Body of pancreas (tissue), 4 donors: ENCODE measurements around the gene SLC25A13.

ENCODE experiments used
- CTCF ChIP-seq, 7 experiments: fragments of 450-650 bp in 4 of 7; fragments of 200-600 bp in 3 of 7; sonication (generic) in 3 of 7; IDR thresholded peaks; one replicate each; pipeline ENCODE4 v1.5.1; 2016 to 2019; ENCODE audit warnings: antibody characterized with exemption in 7 of 7
- POLR2A ChIP-seq, 3 donors: fragments of 450-650 bp; IDR thresholded peaks; one replicate each; pipeline ENCODE4 v1.6.1; 2016; ENCODE audit warnings: antibody characterized with exemption in 3 of 3, mild to moderate bottlenecking in 2 of 3

GRCh38 chr7:96131525-96131924, 190.4 kb downstream of the SLC25A13 start:
- TF ChIP-seq CTCF (IDR thresholded peaks at IDR 0.05) (no peak), POLR2A (IDR thresholded peaks at IDR 0.05) (no peak)
